ENCODE results near the gene PMM2.

PMM2 gene

DNA sequence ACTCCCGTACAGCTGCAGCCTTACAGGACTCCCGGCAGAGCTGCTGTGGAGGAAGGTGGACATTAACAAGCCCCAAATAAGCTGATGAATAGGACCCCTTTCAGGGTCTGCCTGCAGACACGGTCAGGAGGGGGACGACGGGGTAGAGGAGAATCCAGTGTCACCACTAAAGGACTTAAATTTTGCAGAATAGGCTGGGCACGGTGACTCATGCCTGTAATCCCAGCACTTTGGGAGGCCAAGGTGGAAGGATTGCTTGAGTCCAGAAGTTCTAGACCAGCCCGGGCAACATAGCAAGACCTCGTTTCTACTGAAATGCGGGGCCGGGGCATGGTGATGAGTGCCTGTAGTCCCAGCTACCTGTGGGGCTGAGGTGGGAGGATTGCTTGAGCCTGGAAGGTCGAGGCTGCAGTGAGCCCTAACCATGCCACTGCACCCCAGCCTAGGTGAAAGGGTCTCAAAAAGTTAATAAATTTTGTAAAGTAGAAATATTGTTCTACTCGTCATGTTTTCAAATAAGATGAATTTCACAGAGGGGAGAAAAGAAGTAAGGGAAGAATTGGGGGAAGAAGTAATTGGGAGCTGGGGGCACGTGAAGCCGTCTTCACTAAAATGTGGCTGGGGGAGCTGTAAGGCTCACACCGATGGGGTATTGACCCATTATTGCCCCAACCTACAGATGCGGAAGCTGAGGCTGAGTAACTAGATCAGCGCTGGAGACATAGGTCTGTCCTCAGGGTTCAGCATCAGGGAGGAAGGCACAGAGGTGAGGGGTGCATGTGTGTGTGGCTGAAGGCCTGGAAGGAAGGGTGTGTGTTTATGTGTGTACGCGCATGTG lies 89.2 kb downstream of the PMM2 start:
- DNase-seq (ENCODE audit: low read depth in 2 of 2) = no peak

DNA sequence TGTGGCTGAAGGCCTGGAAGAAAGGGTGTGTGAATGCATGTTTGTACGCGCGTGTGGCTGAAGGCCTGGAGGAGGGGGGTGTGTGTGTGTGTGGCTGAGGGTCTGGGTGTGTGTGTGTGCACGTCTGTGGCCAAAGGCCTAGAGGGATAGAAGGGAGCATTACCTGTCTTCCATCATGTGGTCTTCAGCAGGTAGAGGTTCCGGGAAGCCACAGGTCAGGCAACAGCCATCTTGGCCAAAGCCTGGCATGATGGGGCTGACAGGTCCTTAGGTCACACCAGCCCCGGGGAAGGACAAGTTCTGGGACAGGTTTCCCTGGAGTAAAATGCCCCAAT lies 89.8 kb downstream of the PMM2 start:
- DNase-seq (ENCODE audit: low read depth in 2 of 2) = no peak

DNA sequence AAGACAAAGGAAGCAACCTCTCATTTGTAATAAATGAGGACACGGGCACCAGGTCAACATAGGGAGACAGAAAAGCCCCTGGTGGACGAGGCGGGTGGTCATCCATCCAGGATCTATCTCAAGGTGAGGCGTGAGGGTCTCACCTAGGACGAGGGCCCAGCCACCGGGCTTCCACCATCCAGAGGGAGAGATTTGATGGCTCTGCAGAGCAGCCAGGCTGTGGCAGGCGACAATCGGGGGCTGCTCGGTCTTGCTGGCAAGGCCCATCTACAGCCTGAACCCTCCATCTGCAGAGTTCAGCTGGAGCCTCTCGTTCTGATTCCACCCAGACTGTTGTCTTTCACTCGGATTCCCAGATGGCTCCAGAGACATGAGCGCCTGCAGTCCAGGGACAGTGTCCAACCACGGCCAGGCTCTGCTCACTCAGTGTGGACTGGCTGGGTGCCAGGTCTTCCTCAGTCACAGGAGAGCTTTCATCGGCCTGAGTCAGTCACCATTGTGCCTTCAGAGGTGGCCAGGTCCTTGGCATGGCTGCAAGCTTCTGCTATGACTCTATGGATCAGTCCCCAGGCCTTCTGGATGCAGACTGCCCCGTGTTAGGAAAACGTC lies 90.4 kb downstream of the PMM2 start:
- DNase-seq (ENCODE audit: low read depth in 2 of 2) = no peak

DNA sequence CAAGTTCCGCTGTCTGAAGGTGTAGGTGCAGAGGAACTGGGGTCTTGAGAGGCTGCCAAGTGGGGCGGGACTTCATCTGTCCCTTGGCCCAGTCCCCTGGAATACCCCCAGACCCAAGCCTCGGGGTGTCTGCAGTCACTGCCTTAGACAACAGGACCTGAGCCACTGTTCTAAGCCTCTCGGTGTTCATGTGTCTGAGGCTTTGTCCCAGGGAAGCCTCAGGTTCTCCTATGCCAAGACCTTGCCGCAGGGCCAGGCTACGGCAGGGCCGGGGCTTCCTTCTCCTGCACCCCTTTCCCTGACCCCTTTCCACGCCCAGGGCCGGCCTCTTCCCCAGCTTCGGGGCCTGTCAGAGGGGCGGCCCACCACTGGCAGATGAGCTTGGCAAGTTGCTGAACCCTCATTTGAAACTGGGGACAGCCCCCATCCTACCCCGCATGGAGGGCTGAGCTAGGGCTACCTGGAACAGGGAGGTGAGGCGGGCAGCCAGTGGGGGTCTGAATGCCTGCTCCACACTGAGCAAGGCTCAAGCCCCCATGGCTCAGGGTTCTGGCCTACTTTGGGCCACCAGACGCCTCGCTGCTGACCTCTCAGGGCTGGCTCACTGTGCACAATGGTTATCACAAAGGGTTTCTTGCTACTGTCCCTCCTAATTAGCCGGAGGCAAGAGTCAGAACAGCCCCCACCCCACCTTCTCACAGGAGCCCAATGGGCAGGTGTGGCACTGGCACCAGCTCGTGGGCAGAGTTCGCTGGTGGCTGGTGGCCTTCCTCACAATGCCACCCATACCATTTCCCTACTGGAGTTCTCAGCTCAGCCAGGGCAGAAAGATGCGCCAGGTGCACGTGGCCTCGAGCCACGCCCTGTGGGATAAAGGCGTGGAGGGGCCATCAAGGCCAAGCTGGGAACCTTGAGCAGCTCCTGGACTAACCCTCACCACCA lies 91.6 kb downstream of the PMM2 start:
- no peak for DNase-seq (ENCODE audit: low read depth in 2 of 2)

DNA sequence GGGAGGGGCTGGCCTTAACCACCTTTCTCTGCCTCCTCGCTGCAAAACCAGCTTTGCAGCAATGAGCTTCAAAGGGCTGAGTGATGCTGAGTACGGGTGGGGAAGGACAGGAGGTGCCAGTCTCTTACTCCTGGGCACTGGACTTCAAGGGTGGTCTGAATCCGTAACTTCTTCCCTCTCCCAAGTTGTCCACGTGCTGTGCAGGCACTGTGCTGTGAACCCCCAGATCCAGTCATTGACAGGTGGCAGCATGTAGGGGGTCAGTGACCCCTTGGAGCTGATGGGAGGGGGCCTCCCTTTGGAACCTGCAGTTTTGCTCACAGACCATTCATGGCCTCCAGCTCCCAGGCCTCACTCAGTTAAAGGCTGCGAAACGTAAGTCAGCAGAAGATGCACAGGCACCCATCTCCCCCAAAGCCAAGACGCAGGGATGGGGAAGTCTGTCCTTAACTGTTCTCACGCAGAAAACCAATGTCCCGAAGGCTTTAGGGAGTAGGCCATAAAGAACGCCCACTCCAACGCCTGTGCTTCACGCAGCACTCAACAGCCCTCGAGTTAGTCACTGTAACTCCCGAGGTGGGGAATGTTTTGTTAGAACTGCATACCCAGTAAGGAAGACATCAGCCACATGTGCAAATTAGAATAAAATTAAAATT lies 92.4 kb downstream of the PMM2 start:
- DNase-seq (ENCODE audit: low read depth in 2 of 2) = no peak

DNA sequence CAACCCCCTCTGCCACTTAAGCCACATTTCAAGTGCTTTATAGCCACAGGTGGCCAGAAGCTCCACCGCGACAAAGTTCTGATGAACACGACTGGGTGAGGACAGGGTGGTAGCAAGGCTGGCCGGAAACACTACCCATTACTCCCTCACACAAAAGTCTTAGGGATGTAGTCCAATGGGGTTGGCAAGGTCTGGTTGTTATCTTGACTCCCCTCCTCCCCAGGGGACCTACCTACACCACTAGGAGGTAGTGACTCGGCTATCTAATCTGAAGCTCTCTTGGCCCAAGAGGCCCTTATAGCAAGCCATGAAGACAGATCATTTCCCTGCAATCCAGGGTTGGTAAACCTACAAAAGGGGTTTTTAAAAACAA lies 92.9 kb downstream of the PMM2 start:
- DNase-seq (ENCODE audit: low read depth in 2 of 2) = no peak

DNA sequence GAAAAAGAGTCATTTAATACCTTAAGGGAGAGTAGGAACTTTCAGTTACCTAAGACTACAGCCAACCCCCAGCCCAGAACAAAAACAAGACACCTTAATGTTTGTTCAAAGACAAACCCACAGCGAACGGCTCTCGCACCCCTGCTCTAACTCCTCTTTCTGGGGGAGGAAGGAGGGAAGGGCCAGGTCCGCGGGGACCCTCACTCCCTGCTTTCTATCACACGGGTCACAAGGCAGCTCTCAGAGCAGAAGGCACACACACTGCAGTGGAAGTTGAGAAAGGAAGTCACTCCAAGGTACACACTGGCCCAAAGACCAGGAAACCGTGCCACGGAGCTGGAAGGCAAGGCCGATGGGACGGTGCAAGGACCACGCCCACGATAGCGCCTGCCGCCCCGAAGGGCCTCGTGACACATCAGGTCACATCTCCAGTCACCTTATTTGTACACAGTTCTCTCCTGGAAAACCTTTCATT lies 94.5 kb downstream of the PMM2 start:
- no peak for DNase-seq (ENCODE audit: low read depth in 2 of 2)

DNA sequence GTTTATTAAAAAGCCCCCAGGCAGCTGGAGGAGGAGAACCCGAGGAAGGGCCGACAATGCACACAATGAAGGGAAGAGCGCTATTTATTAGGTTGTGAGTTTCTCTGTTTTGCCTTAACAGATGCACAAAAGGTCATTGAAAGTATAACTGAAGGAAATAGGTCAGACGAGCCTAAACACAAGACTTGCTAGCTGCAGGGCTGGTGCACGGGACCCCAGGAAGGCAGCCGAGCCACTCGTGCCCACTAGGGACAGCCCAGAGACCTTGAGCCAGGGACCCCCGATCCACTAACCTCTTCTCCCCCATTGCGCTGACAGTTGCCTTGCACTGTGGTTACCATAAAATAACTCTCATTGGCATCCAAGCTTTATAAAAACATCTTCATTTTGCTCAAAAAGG lies 95.8 kb downstream of the PMM2 start:
- no peak for DNase-seq (ENCODE audit: low read depth in 2 of 2)

DNA sequence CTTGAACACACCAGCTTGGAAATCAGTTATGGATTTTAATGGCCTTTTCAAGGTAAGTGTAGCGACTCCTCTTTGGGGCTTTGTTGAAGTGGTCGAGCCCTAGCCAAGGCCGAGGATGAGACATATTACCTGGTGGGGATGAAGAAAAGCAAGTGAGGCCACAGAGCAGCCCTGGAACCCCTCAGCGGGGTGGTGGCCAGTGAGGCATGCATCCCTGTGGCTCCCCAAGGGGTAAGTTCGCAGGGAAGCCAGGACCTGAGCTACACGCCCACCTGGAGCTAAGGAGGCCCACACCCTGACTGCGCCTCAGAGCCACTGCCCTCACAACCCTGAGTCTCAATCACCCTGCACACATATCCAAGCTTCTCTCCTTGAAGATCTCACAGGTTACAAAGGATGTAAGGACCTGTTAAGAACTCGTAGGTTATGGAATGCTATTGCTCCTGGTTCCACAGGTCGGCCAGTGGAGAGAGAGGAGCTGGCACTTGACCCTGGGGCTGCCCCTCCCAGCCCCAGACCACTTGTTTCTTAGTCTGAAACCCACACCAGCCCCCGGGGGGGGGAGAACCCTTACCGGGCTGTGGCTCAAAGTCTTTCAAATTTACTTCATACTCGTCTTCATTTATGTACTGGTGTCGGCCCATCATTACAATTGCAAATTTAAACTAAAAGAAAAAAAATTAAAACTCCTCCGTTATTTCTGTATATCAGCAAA lies 96.5 kb downstream of the PMM2 start:
- no peak for DNase-seq (ENCODE audit: low read depth in 2 of 2)

DNA sequence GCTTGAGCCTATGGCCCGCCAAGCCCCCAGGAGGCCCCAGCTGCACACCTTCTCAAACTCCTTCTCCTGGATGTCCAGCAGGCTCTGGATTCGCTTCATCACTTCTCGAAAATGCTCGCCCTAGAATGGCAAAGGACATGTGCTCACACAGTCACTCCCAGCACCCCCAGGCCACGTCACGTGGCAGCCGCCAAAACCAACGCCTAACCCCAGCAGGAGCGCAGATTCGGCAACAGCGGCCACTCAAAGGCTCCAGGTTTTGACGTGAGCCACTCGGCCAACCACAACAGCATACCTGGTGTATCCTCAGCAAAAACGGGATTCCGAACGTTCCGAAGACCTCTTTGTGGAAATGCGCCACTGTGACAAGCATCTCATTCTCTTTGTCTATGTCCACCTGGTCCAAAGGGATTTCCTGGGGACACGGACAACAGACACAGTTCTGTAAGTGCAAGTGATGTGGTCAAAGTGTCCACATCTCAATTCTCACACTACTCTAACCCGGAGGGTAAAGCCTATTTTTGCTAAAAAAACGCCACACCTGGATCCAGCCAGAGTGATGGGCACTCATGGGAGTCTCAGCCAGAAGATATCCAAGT lies 97.2 kb downstream of the PMM2 start:
- DNase-seq (ENCODE audit: low read depth in 2 of 2) = no peak

DNA sequence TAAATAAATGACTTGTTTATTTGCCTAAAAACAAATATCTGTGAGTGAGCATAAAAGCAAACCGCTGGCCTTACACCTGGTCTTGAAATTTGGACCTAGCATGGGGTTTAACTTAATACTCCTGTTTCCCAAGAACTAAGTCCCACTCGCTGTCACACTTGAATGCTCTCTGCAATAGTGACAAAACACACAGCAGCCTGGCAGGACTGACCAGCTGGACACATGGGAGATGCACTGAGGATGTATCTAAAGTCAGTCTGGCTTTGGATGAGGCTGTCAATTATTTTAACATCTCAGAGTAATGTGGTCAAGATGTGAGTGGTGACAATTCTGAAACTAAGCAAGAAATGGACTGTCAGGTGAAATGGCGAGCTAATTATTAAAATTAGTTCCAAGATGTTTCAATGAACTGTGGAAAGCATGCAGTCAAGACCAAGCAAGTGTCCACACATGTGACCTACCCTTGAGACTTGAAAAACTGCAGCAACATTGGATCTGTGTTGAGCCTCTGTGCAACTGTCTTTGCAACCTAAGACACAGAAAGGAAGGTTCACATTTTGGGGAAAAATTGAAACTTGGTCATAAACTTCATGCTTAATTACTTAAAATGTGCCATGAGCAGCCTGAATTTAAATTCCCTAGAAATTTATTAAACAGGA lies 101.2 kb downstream of the PMM2 start:
- no peak for DNase-seq (ENCODE audit: low read depth in 2 of 2)
